WTC11 (cell line): Measurements from ENCODE around the gene TMEM266. TPM values are rescaled to one million over a fixed set of nuclear protein-coding genes. Genes with fewer than 3 reads are reported as not detected.

Source experiments
- ATAC-seq: fragments of 200-7000 bp; cut with Tn5 transposase; 2 replicates; pipeline ENCODE4 v1.10.0; 2021; ENCODE audit warnings: mild to moderate bottlenecking, moderate library complexity
- CTCF ChIA-PET: fragments of 300-600 bp; sonication (Branson Sonifier 250); formaldehyde crosslinking; loops from one replicate; lab custom pipeline; 2021; ENCODE audit warnings: antibody characterized with exemption; lab: Charles Lee
- POLR2A ChIA-PET: fragments of 350-600 bp; sonication (Branson Sonifier 250); formaldehyde crosslinking; loops from one replicate; lab custom pipeline; 2021; ENCODE audit warnings: antibody characterized with exemption; lab: Charles Lee
- DNase-seq: peaks from one replicate; pipeline ENCODE4 v3.0.0; 2021; ENCODE audit warnings: low spot score
- H3K27ac Mint-ChIP-seq: 2 replicates; pipeline ENCODE4 v1.8.0; 2021; ENCODE audit warnings: mixed read lengths
- H3K27me3 Mint-ChIP-seq: 2 replicates; pipeline ENCODE4 v1.8.0; 2021; ENCODE audit warnings: low read depth, mild to moderate bottlenecking, moderate library complexity, mixed read lengths
- H3K36me3 Mint-ChIP-seq: 2 replicates; pipeline ENCODE4 v1.8.0; 2021; ENCODE audit warnings: mixed read lengths
- H3K4me1 Mint-ChIP-seq: 2 replicates; pipeline ENCODE4 v1.8.0; 2022; ENCODE audit warnings: mixed read lengths
- H3K4me3 Mint-ChIP-seq: 2 replicates; pipeline ENCODE4 v1.8.0; 2021; ENCODE audit warnings: mild to moderate bottlenecking, moderate library complexity, mixed read lengths
- H3K9me3 Mint-ChIP-seq: 2 replicates; pipeline ENCODE4 v1.8.0; 2021; ENCODE audit warnings: mixed read lengths
- E2F4 ChIP-seq: sonication (generic); formaldehyde crosslinking; IDR thresholded peaks from 2 replicates; pipeline ENCODE4 v1.8.1; 2022; ENCODE audit warnings: low read depth, mild to moderate bottlenecking, moderate library complexity, missing genetic modification reagents, borderline replicate concordance
- EMX1 ChIP-seq: fragments of 250-450 bp; sonication (Bioruptor Pico); IDR thresholded peaks from 2 replicates; pipeline ENCODE4 v1.8.0; 2021; ENCODE audit warnings: mild to moderate bottlenecking
- GABPB1 ChIP-seq: sonication (generic); formaldehyde crosslinking; IDR thresholded peaks from 2 replicates; pipeline ENCODE4 v1.8.1; 2023; ENCODE audit warnings: mild to moderate bottlenecking, missing genetic modification reagents
- GRHL2 ChIP-seq: fragments of 250-450 bp; sonication (Bioruptor Pico); IDR thresholded peaks from 2 replicates; pipeline ENCODE4 v1.8.0; 2022; ENCODE audit warnings: mild to moderate bottlenecking, moderate library complexity; ENCODE audit not compliant: insufficient replicate concordance, severe bottlenecking
- NFE2L1 ChIP-seq: sonication (generic); formaldehyde crosslinking; IDR thresholded peaks from 2 replicates; pipeline ENCODE4 v1.8.1; 2023; ENCODE audit warnings: missing genetic modification reagents
- NR2C2 ChIP-seq: sonication (generic); formaldehyde crosslinking; IDR thresholded peaks from 2 replicates; pipeline ENCODE4 v1.8.0; 2022; ENCODE audit warnings: mild to moderate bottlenecking, missing genetic modification reagents
- RELA ChIP-seq: sonication (generic); formaldehyde crosslinking; IDR thresholded peaks from 2 replicates; pipeline ENCODE4 v1.8.1; 2022; ENCODE audit warnings: missing genetic modification reagents, mild to moderate bottlenecking, borderline replicate concordance
- RORB ChIP-seq: fragments of 250-450 bp; sonication (Bioruptor Pico); IDR thresholded peaks from 2 replicates; pipeline ENCODE4 v1.9.0; 2021; ENCODE audit warnings: mild to moderate bottlenecking
- ZBTB43 ChIP-seq: sonication (generic); formaldehyde crosslinking; IDR thresholded peaks from 2 replicates; pipeline ENCODE4 v1.8.1; 2023; ENCODE audit warnings: mild to moderate bottlenecking, missing genetic modification reagents
- ZNF138 ChIP-seq: sonication (generic); formaldehyde crosslinking; conservative IDR thresholded peaks from 2 replicates; pipeline ENCODE4 v1.8.1; 2022; ENCODE audit warnings: mild to moderate bottlenecking, moderate library complexity, missing genetic modification reagents
- ZNF281 ChIP-seq: sonication (generic); formaldehyde crosslinking; IDR thresholded peaks from 2 replicates; pipeline ENCODE4 v1.8.0; 2023; ENCODE audit warnings: mild to moderate bottlenecking, missing genetic modification reagents
- ZNF416 ChIP-seq: fragments of 250-450 bp; sonication (Bioruptor Pico); IDR thresholded peaks from 2 replicates; pipeline ENCODE4 v1.9.0; 2021; ENCODE audit warnings: mild to moderate bottlenecking, inconsistent platforms
- total RNA-seq: library from RNA; stranded (reverse); gene quantifications from 3 replicates; pipeline ENCODE4 v1.2.3, GENCODE V29; 2021
- TF ChIP-seq, protein P1 (sequence below): sonication (generic); formaldehyde crosslinking; IDR thresholded peaks from 2 replicates; pipeline ENCODE4 v1.8.0; 2023; ENCODE audit warnings: missing genetic modification reagents, mild to moderate bottlenecking, borderline replicate concordance

TMEM266 gene
- total RNA-seq, 1 experiment from 2014 or later, result 8.6 TPM

- no peak overlapping the region for H3K27ac Mint-ChIP-seq
- DNase-seq (no peak), ATAC-seq (no peak; the same call in 1 of the 2 replicates)
- no peaks in the 10 kb centered on the region for H3K27me3 Mint-ChIP-seq
- H3K4me1 Mint-ChIP-seq, result peaks cover 14% of the 10 kb centered on the region; the same call in 1 of the 2 replicates
- TF ChIP-seq ZBTB43 (CRISPR knock-in tag), result no peak
- TF ChIP-seq GABPB1 (CRISPR knock-in tag), result peak; percentile 98
- TF ChIP-seq, all 79 proteins: peak for 1
- H3K36me3 Mint-ChIP-seq, result no peaks in the 10 kb centered on the region
- H3K9me3 Mint-ChIP-seq, result no peaks in the 10 kb centered on the region
- ChIA-PET POLR2A (no interaction called here), CTCF (interaction anchor here (1.1 to 3.5 kb wide), 4 partner anchors 13 to 24 kb away, joined by 4 to 11 read pairs (median 7); no protein-coding TSS in a partner anchor)
- no peak overlapping the region for H3K4me3 Mint-ChIP-seq
These were observed 103.9 kb downstream of the TMEM266 start for GRCh38 chr15:76163457-76164295.

- Mint-ChIP-seq H3K27ac (no peak overlapping the region), H3K4me1 (peaks cover 17% of the 10 kb centered on the region; the same call in 1 of the 2 replicates), H3K36me3 (no peaks in the 10 kb centered on the region), H3K4me3 (no peak overlapping the region), H3K9me3 (no peaks in the 10 kb centered on the region), H3K27me3 (no peaks in the 10 kb centered on the region)
- TF ChIP-seq NR2C2, result no peak
- no peak for TF ChIP-seq ZNF138
- TF ChIP-seq NFE2L1 (CRISPR knock-in tag), result no peak
- no peak for TF ChIP-seq ZNF416 (CRISPR knock-in tag)
- TF ChIP-seq, protein P1, sequence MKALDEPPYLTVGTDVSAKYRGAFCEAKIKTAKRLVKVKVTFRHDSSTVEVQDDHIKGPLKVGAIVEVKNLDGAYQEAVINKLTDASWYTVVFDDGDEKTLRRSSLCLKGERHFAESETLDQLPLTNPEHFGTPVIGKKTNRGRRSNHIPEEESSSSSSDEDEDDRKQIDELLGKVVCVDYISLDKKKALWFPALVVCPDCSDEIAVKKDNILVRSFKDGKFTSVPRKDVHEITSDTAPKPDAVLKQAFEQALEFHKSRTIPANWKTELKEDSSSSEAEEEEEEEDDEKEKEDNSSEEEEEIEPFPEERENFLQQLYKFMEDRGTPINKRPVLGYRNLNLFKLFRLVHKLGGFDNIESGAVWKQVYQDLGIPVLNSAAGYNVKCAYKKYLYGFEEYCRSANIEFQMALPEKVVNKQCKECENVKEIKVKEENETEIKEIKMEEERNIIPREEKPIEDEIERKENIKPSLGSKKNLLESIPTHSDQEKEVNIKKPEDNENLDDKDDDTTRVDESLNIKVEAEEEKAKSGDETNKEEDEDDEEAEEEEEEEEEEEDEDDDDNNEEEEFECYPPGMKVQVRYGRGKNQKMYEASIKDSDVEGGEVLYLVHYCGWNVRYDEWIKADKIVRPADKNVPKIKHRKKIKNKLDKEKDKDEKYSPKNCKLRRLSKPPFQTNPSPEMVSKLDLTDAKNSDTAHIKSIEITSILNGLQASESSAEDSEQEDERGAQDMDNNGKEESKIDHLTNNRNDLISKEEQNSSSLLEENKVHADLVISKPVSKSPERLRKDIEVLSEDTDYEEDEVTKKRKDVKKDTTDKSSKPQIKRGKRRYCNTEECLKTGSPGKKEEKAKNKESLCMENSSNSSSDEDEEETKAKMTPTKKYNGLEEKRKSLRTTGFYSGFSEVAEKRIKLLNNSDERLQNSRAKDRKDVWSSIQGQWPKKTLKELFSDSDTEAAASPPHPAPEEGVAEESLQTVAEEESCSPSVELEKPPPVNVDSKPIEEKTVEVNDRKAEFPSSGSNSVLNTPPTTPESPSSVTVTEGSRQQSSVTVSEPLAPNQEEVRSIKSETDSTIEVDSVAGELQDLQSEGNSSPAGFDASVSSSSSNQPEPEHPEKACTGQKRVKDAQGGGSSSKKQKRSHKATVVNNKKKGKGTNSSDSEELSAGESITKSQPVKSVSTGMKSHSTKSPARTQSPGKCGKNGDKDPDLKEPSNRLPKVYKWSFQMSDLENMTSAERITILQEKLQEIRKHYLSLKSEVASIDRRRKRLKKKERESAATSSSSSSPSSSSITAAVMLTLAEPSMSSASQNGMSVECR (CRISPR knock-in tag), result no peak
- no peak for TF ChIP-seq GRHL2
- TF ChIP-seq RELA (CRISPR knock-in tag), result no peak
- no peak for TF ChIP-seq RORB (CRISPR knock-in tag)
- no peak for TF ChIP-seq E2F4 (CRISPR knock-in tag)
- no peak for TF ChIP-seq EMX1 (CRISPR knock-in tag)
- TF ChIP-seq ZNF281, result no peak
- POLR2A ChIA-PET, result no interaction called here
- no peak for ATAC-seq
- no peak for DNase-seq
- CTCF ChIA-PET, result interaction anchor here (1.3 to 3.5 kb wide), 2 partner anchors 14 to 21 kb away, joined by 4 to 11 read pairs; no protein-coding TSS in a partner anchor
These were observed 104.8 kb downstream of the TMEM266 start for GRCh38 chr15:76164602-76165001.
